ENCODE measurements around the gene SORBS2.

The SORBS2 gene

GRCh38 chr4:185542626-185543315 lies 269.2 kb downstream of the SORBS2 start:
- no peak for DNase-seq

GRCh38 chr4:185541251-185541727 lies 270.7 kb downstream of the SORBS2 start:
- DNase-seq, result no peak

- no peak for DNase-seq
Measured at GRCh38 chr4:185540487-185541120, 271.4 kb downstream of the SORBS2 start.

- DNase-seq, result no peak
Measured at GRCh38 chr4:185540040-185540439, 272.0 kb downstream of the SORBS2 start.

GRCh38 chr4:185538806-185539205 lies 273.2 kb downstream of the SORBS2 start:
- no peak for DNase-seq

GRCh38 chr4:185536411-185536709 lies 275.6 kb downstream of the SORBS2 start:
- DNase-seq, result no peak

- peak; percentile 2 for DNase-seq
Measured at GRCh38 chr4:185535612-185536410, 276.2 kb downstream of the SORBS2 start.

Measured in DMS 273 treated with DMSO at 0.1 percent for 48 hours (cell line).